ENCODE measurements around the gene MACO1.

DNA sequence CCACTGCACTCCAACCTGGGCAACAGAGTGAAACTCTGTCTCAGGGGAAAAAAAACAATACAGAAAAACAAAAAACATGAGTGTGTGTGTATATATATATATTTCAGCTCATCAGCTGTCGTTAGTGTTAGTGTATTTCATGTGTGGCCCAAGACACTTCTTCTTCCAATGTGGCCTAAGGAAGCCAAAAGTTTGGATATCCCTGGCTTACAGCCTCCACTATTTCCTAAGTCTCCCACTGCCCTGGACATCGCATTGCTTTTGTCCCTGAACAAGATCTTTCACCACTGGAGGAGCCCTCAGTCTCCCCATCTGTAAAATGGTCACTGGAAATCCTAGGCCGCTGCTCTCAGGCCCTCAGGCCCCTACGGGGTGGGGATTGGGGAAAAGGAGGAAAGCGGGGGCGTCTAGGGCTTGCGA lies 112.3 kb downstream of the MACO1 start:
- TF ChIP-seq, protein P1, sequence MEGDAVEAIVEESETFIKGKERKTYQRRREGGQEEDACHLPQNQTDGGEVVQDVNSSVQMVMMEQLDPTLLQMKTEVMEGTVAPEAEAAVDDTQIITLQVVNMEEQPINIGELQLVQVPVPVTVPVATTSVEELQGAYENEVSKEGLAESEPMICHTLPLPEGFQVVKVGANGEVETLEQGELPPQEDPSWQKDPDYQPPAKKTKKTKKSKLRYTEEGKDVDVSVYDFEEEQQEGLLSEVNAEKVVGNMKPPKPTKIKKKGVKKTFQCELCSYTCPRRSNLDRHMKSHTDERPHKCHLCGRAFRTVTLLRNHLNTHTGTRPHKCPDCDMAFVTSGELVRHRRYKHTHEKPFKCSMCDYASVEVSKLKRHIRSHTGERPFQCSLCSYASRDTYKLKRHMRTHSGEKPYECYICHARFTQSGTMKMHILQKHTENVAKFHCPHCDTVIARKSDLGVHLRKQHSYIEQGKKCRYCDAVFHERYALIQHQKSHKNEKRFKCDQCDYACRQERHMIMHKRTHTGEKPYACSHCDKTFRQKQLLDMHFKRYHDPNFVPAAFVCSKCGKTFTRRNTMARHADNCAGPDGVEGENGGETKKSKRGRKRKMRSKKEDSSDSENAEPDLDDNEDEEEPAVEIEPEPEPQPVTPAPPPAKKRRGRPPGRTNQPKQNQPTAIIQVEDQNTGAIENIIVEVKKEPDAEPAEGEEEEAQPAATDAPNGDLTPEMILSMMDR (IDR thresholded peaks at IDR 0.05), result no peak
- TF ChIP-seq, protein P2, sequence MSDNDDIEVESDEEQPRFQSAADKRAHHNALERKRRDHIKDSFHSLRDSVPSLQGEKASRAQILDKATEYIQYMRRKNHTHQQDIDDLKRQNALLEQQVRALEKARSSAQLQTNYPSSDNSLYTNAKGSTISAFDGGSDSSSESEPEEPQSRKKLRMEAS (IDR thresholded peaks at IDR 0.05), result no peak
- no peak for TF ChIP-seq RFX5 (IDR thresholded peaks at IDR 0.05)
- TF ChIP-seq, protein P3, sequence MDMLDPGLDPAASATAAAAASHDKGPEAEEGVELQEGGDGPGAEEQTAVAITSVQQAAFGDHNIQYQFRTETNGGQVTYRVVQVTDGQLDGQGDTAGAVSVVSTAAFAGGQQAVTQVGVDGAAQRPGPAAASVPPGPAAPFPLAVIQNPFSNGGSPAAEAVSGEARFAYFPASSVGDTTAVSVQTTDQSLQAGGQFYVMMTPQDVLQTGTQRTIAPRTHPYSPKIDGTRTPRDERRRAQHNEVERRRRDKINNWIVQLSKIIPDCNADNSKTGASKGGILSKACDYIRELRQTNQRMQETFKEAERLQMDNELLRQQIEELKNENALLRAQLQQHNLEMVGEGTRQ (IDR thresholded peaks at IDR 0.05), result no peak
- no peak for TF ChIP-seq NPAS2 (CRISPR knock-in tag; IDR thresholded peaks at IDR 0.05; ENCODE audit: borderline replicate concordance)
- TF ChIP-seq MYC (IDR thresholded peaks at IDR 0.05; ENCODE audit: borderline replicate concordance, low read length), result no peak
- no peak for TF ChIP-seq EP300 (IDR thresholded peaks at IDR 0.05)

All from A549 (cell line).